Activated naive CD8-positive, alpha-beta T cell treated with anti-CD3 and anti-CD28 coated beads, Interleukin-2, amount 10 ng/mL, durations not matched to agents 7 days and 5 days (primary cell): ENCODE data around the gene ADTRP. TPM values are rescaled to one million over a fixed set of nuclear protein-coding genes. Genes with fewer than 3 reads are reported as not detected.
"Not testable (repeated sequence)": the region's sequence is repeated elsewhere in the genome, so short reads cannot be mapped to it uniquely, and the experiment has no call there.

ENCODE experiments used
- ATAC-seq: fragments of 150-1000 bp; cut with Tn5 transposase; one replicate; pipeline ENCODE4 v1.10.0; 2021; ENCODE audit warnings: low read depth, moderate library complexity
- POLR2A ChIA-PET: fragments of 350-600 bp; sonication (Branson Sonifier 250); formaldehyde crosslinking; loops from one replicate; lab custom pipeline; 2021; ENCODE audit warnings: antibody characterized with exemption; lab: Charles Lee
- DNase-seq: peaks from one replicate; pipeline ENCODE4 v3.0.0; 2021
- H3K27ac Mint-ChIP-seq: one replicate; pipeline ENCODE4 v1.8.0; 2022; ENCODE audit warnings: mild to moderate bottlenecking, mixed read lengths
- H3K27me3 Mint-ChIP-seq: one replicate; pipeline ENCODE4 v1.8.0; 2022; ENCODE audit warnings: mild to moderate bottlenecking, moderate library complexity, mixed read lengths
- H3K36me3 Mint-ChIP-seq: one replicate; pipeline ENCODE4 v1.8.0; 2021; ENCODE audit warnings: mild to moderate bottlenecking, mixed read lengths
- H3K4me1 Mint-ChIP-seq: one replicate; pipeline ENCODE4 v1.8.0; 2021; ENCODE audit warnings: mixed read lengths
- H3K4me3 Mint-ChIP-seq: one replicate; pipeline ENCODE4 v1.8.0; 2022; ENCODE audit warnings: mild to moderate bottlenecking, moderate library complexity, mixed read lengths
- H3K9me3 Mint-ChIP-seq: one replicate; pipeline ENCODE4 v1.8.0; 2021; ENCODE audit warnings: mixed read lengths
- total RNA-seq, 2 experiments: library from RNA; stranded (reverse); gene quantifications; one replicate each; pipeline ENCODE4 v1.2.3, GENCODE V29; 2021

The ADTRP gene
- total RNA-seq, 2 experiments from 2014 or later, result 1.9 to 2.3 TPM

GRCh38 chr6:11810854-11811643, 32.4 kb upstream of the ADTRP start:
- Mint-ChIP-seq H3K4me3 (no peak overlapping the region), H3K36me3 (peaks cover 2% of the 10 kb centered on the region), H3K9me3 (peaks cover 5% of the 10 kb centered on the region), H3K27me3 (no peaks in the 10 kb centered on the region), H3K4me1 (peaks cover 6% of the 10 kb centered on the region), H3K27ac (no peak overlapping the region)
- POLR2A ChIA-PET, result no interaction called here
- ATAC-seq (no peak), DNase-seq (no peak)

DNA sequence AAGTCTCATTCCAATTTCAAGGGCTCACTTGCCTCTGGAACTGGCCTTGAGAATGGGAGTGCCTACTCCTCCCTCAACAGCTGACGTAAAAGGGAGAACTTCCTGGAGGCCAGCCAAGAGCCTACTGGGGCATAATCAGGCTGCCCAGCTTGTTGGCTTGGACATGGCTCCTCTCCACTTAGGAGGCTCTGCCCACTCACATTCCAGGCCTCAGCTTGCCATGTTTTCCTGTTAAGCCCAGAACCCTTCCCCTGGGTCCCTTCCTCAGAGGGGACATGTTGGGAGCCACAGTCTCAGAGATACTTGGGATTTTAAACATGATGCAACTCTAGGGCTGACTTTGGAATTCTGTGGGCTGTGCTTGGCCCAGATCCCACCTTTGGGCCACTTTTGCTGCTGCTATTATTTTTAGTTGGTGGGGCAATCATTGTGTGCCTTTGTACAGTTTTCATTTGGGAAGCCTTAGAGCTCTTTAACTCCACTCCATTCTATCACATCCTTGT, 31.5 kb upstream of the ADTRP start:
- H3K4me1 Mint-ChIP-seq, result peaks cover 9% of the 10 kb centered on the region
- H3K4me3 Mint-ChIP-seq, result no peak overlapping the region
- POLR2A ChIA-PET, result no interaction called here
- H3K27ac Mint-ChIP-seq, result no peak overlapping the region
- H3K36me3 Mint-ChIP-seq, result peaks cover 2% of the 10 kb centered on the region
- no peaks in the 10 kb centered on the region for H3K27me3 Mint-ChIP-seq
- peaks cover 5% of the 10 kb centered on the region for H3K9me3 Mint-ChIP-seq
- ATAC-seq (no peak), DNase-seq (no peak)

GRCh38 chr6:11808054-11808453, 29.5 kb upstream of the ADTRP start:
- POLR2A ChIA-PET, result no interaction called here

DNA sequence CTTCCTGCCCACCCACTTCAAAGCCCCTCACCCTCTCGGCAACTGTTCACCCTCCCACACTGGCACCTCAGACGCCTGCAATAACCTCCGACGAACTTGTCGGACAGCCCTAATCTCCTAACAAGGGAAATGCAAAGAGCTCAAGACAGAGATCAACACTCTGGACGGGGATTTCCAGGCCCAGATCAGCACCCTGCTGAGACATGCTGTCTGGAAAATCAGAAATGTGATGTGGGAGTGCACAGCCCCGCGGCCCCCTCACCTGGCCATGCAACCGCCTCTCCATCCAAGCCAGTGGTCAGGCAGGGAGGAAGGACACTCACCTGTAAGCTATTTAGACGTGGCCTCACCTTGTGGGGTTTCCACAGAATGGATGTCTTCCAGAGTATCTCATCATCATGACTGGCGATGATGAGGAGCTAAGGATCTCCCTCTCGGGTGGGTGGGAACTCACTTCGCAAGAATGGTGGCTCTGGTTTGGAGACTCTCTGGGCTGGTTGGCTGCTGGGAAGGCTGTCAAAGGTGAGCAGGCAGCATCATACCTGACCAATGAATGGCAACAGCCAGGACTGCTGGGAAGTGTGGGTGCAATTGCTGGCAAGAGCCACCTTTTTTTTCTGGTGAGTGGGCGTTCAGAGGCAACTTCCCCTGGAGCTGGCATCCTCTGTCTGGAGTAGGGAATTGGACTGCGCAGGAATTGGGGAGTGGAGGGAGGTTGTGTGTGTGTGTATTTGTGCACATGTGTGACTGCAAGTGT, 28.1 kb upstream of the ADTRP start:
- peaks cover 9% of the 10 kb centered on the region for H3K4me1 Mint-ChIP-seq
- H3K27ac Mint-ChIP-seq, result peak overlapping the region; percentile 6
- H3K4me3 Mint-ChIP-seq, result no peak overlapping the region
- DNase-seq (no peak), ATAC-seq (peak; percentile 39)
- H3K27me3 Mint-ChIP-seq, result no peaks in the 10 kb centered on the region
- peaks cover 2% of the 10 kb centered on the region for H3K9me3 Mint-ChIP-seq
- peaks cover 2% of the 10 kb centered on the region for H3K36me3 Mint-ChIP-seq
- POLR2A ChIA-PET, result no interaction called here

More at GRCh38 chr6:11808054-11808453, 29.5 kb upstream of the ADTRP start:
- DNase-seq (no peak), ATAC-seq (no peak)
- Mint-ChIP-seq H3K4me3 (no peak overlapping the region), H3K27me3 (no peaks in the 10 kb centered on the region), H3K36me3 (peaks cover 2% of the 10 kb centered on the region), H3K4me1 (peaks cover 9% of the 10 kb centered on the region), H3K27ac (no peak overlapping the region), H3K9me3 (peaks cover 2% of the 10 kb centered on the region)

GRCh38 chr6:11805259-11806053, 26.9 kb upstream of the ADTRP start:
- Mint-ChIP-seq H3K4me3 (no peak overlapping the region), H3K27ac (no peak overlapping the region), H3K27me3 (no peaks in the 10 kb centered on the region), H3K9me3 (peaks cover 2% of the 10 kb centered on the region), H3K36me3 (peaks cover 2% of the 10 kb centered on the region), H3K4me1 (peaks cover 9% of the 10 kb centered on the region)
- POLR2A ChIA-PET, result no interaction called here
- DNase-seq, result no peak
- ATAC-seq, result no peak

- peaks cover 9% of the 10 kb centered on the region for H3K4me1 Mint-ChIP-seq
- H3K4me3 Mint-ChIP-seq, result no peak overlapping the region
- ATAC-seq, result no peak
- no peak overlapping the region for H3K27ac Mint-ChIP-seq
- POLR2A ChIA-PET, result no interaction called here
- peaks cover 2% of the 10 kb centered on the region for H3K9me3 Mint-ChIP-seq
- DNase-seq, result no peak
- peaks cover 2% of the 10 kb centered on the region for H3K36me3 Mint-ChIP-seq
- no peaks in the 10 kb centered on the region for H3K27me3 Mint-ChIP-seq
Observed at GRCh38 chr6:11804701-11805100, 26.1 kb upstream of the ADTRP start.

- POLR2A ChIA-PET, result no interaction called here
- H3K9me3 Mint-ChIP-seq, result peaks cover 2% of the 10 kb centered on the region
- peaks cover 2% of the 10 kb centered on the region for H3K36me3 Mint-ChIP-seq
- peaks cover 9% of the 10 kb centered on the region for H3K4me1 Mint-ChIP-seq
- no peak overlapping the region for H3K27ac Mint-ChIP-seq
- H3K4me3 Mint-ChIP-seq, result no peak overlapping the region
- DNase-seq (no peak), ATAC-seq (no peak)
- no peaks in the 10 kb centered on the region for H3K27me3 Mint-ChIP-seq
Observed at GRCh38 chr6:11804135-11804534, 25.5 kb upstream of the ADTRP start.

DNA sequence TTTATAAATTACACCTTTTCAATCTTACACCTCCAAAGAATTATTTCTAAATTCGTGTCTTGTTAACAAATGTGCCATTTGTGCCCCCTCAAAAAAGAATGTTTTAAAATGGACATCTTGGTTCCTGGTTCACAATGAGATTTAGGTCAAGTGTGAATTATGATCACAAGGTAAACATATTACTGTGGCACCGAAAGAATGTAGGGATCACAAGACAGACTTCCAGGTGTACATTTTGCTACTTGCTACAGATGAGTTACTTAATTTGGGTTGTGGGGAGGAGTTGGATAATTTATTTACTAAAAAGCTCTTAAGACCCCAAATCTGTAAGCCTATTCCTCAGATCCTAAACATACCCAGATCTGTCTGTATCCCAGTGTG, 25.0 kb upstream of the ADTRP start:
- no peaks in the 10 kb centered on the region for H3K36me3 Mint-ChIP-seq

GRCh38 chr6:11802886-11803590, 24.4 kb upstream of the ADTRP start:
- Mint-ChIP-seq H3K9me3 (no peaks in the 10 kb centered on the region), H3K4me3 (no peak overlapping the region), H3K27ac (no peak overlapping the region), H3K4me1 (peaks cover 9% of the 10 kb centered on the region), H3K27me3 (peaks cover 4% of the 10 kb centered on the region), H3K36me3 (no peaks in the 10 kb centered on the region)
- POLR2A ChIA-PET, result no interaction called here
- DNase-seq (no peak), ATAC-seq (no peak)

More for the DNA sequence above, 25.0 kb upstream of the ADTRP start:
- no peak for DNase-seq
- peaks cover under 1% of the 10 kb centered on the region for H3K27me3 Mint-ChIP-seq
- H3K4me3 Mint-ChIP-seq, result no peak overlapping the region
- H3K9me3 Mint-ChIP-seq, result no peaks in the 10 kb centered on the region
- H3K27ac Mint-ChIP-seq, result no peak overlapping the region
- H3K4me1 Mint-ChIP-seq, result peaks cover 9% of the 10 kb centered on the region
- POLR2A ChIA-PET, result no interaction called here
- no peak for ATAC-seq

- H3K27me3 Mint-ChIP-seq, result not testable (repeated sequence)
Observed at GRCh38 chr6:11800531-11800930, 21.9 kb upstream of the ADTRP start.

DNA sequence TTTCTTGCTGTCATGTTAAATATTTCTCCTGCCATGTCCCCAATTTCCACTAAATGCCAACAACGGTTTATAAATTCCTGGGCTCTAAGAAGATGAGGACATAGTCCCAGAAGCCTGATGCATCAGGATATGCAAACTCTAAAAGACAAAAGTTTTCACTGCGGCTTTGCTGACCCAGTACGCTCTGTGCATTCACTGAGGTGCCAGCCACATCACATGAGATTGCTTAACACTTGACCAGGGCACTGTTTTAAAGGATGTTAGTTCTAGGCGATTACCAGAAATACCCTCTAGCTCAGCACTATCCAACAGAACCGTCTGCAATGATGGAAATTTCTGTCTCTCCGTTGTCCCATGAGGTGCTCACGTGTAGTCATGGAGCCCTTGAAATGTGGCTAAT, 19.9 kb upstream of the ADTRP start:
- Mint-ChIP-seq H3K27ac (no peak overlapping the region), H3K27me3 (peaks cover 4% of the 10 kb centered on the region), H3K4me3 (no peak overlapping the region), H3K9me3 (no peaks in the 10 kb centered on the region), H3K36me3 (peaks cover 1% of the 10 kb centered on the region), H3K4me1 (no peaks in the 10 kb centered on the region)
- ATAC-seq, result no peak
- POLR2A ChIA-PET, result no interaction called here
- no peak for DNase-seq

More at GRCh38 chr6:11800531-11800930, 21.9 kb upstream of the ADTRP start:
- H3K4me1 Mint-ChIP-seq, DNase-seq, H3K36me3 Mint-ChIP-seq, H3K4me3 Mint-ChIP-seq, H3K27ac Mint-ChIP-seq, POLR2A ChIA-PET, H3K9me3 Mint-ChIP-seq, ATAC-seq: not testable (repeated sequence)

DNA sequence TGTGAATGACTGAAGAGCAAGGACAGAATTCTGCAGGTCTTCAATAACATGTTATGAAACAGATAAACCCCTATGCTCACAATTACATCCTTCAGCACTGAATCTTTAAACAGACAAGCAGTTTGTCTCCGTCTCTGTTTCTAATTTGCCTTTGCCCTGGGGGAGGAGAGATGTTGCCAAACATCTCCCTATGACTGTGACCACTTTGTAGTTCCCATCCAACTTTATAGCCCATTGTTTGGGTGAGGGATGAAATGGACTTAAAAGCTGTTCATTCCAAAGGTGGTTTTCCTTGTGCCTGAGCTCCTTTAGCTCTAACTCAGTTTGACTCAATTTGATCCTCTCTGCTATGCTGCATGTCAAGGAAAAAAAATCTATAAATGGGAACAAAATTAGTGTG, 19.5 kb upstream of the ADTRP start:
- Mint-ChIP-seq H3K9me3 (peaks cover 3% of the 10 kb centered on the region), H3K27ac (no peak overlapping the region), H3K36me3 (peaks cover 3% of the 10 kb centered on the region), H3K4me3 (no peak overlapping the region), H3K27me3 (peaks cover 4% of the 10 kb centered on the region), H3K4me1 (no peaks in the 10 kb centered on the region)
- DNase-seq, result no peak
- ATAC-seq, result no peak
- POLR2A ChIA-PET, result no interaction called here

- no peak for ATAC-seq
- Mint-ChIP-seq H3K4me1 (no peaks in the 10 kb centered on the region), H3K27ac (no peak overlapping the region), H3K27me3 (peaks cover 4% of the 10 kb centered on the region), H3K9me3 (peaks cover 8% of the 10 kb centered on the region), H3K36me3 (peaks cover 7% of the 10 kb centered on the region), H3K4me3 (no peak overlapping the region)
- POLR2A ChIA-PET, result no interaction called here
- no peak for DNase-seq
Observed at GRCh38 chr6:11796829-11797228, 18.2 kb upstream of the ADTRP start.
